WTC11 (cell line): Measurements from ENCODE around the gene MTCL1. TPM values are rescaled to one million over a fixed set of nuclear protein-coding genes. Genes with fewer than 3 reads are reported as not detected.

ENCODE experiments used
- ATAC-seq: fragments of 200-7000 bp; cut with Tn5 transposase; 2 replicates; pipeline ENCODE4 v1.10.0; 2021; ENCODE audit warnings: mild to moderate bottlenecking, moderate library complexity
- CTCF ChIA-PET: fragments of 300-600 bp; sonication (Branson Sonifier 250); formaldehyde crosslinking; loops from one replicate; lab custom pipeline; 2021; ENCODE audit warnings: antibody characterized with exemption; lab: Charles Lee
- POLR2A ChIA-PET: fragments of 350-600 bp; sonication (Branson Sonifier 250); formaldehyde crosslinking; loops from one replicate; lab custom pipeline; 2021; ENCODE audit warnings: antibody characterized with exemption; lab: Charles Lee
- DNase-seq: peaks from one replicate; pipeline ENCODE4 v3.0.0; 2021; ENCODE audit warnings: low spot score
- H3K27ac Mint-ChIP-seq: 2 replicates; pipeline ENCODE4 v1.8.0; 2021; ENCODE audit warnings: mixed read lengths
- H3K27me3 Mint-ChIP-seq: 2 replicates; pipeline ENCODE4 v1.8.0; 2021; ENCODE audit warnings: low read depth, mild to moderate bottlenecking, moderate library complexity, mixed read lengths
- H3K36me3 Mint-ChIP-seq: 2 replicates; pipeline ENCODE4 v1.8.0; 2021; ENCODE audit warnings: mixed read lengths
- H3K4me1 Mint-ChIP-seq: 2 replicates; pipeline ENCODE4 v1.8.0; 2022; ENCODE audit warnings: mixed read lengths
- H3K4me3 Mint-ChIP-seq: 2 replicates; pipeline ENCODE4 v1.8.0; 2021; ENCODE audit warnings: mild to moderate bottlenecking, moderate library complexity, mixed read lengths
- H3K9me3 Mint-ChIP-seq: 2 replicates; pipeline ENCODE4 v1.8.0; 2021; ENCODE audit warnings: mixed read lengths
- CBFB ChIP-seq: sonication (generic); formaldehyde crosslinking; IDR thresholded peaks from 2 replicates; pipeline ENCODE4 v1.8.1; 2022; ENCODE audit warnings: mild to moderate bottlenecking, low read depth, missing genetic modification reagents
- EMX1 ChIP-seq: fragments of 250-450 bp; sonication (Bioruptor Pico); IDR thresholded peaks from 2 replicates; pipeline ENCODE4 v1.8.0; 2021; ENCODE audit warnings: mild to moderate bottlenecking
- JAZF1 ChIP-seq: fragments of 250-450 bp; sonication (Bioruptor Pico); IDR thresholded peaks from 2 replicates; pipeline ENCODE4 v1.9.0; 2021; ENCODE audit warnings: moderate library complexity, mild to moderate bottlenecking, inconsistent platforms
- KAT7 ChIP-seq: sonication (generic); formaldehyde crosslinking; IDR thresholded peaks from 2 replicates; pipeline ENCODE4 v1.8.1; 2023; ENCODE audit warnings: missing genetic modification reagents, mild to moderate bottlenecking, borderline replicate concordance
- MXD4 ChIP-seq: fragments of 250-450 bp; sonication (Bioruptor Pico); IDR thresholded peaks from 2 replicates; pipeline ENCODE4 v1.8.0; 2021; ENCODE audit warnings: mild to moderate bottlenecking, moderate library complexity, borderline replicate concordance
- NFE2L1 ChIP-seq: sonication (generic); formaldehyde crosslinking; IDR thresholded peaks from 2 replicates; pipeline ENCODE4 v1.8.1; 2023; ENCODE audit warnings: missing genetic modification reagents
- NR1H2 ChIP-seq: sonication (generic); formaldehyde crosslinking; IDR thresholded peaks from 2 replicates; pipeline ENCODE4 v1.9.0; 2021; ENCODE audit warnings: mild to moderate bottlenecking, moderate library complexity, missing genetic modification reagents
- NR3C1 ChIP-seq: sonication (generic); formaldehyde crosslinking; conservative IDR thresholded peaks from 2 replicates; pipeline ENCODE4 v1.8.1; 2023; ENCODE audit warnings: low read depth, mild to moderate bottlenecking, missing genetic modification reagents
- PRRX2 ChIP-seq: fragments of 250-450 bp; sonication (Bioruptor Pico); IDR thresholded peaks from 2 replicates; pipeline ENCODE4 v1.8.0; 2021; ENCODE audit warnings: mild to moderate bottlenecking
- TCF7 ChIP-seq: sonication (generic); formaldehyde crosslinking; IDR thresholded peaks from 2 replicates; pipeline ENCODE4 v1.8.0; 2022; ENCODE audit warnings: mild to moderate bottlenecking, low read depth, missing genetic modification reagents, moderate library complexity
- ZNF138 ChIP-seq: sonication (generic); formaldehyde crosslinking; conservative IDR thresholded peaks from 2 replicates; pipeline ENCODE4 v1.8.1; 2022; ENCODE audit warnings: mild to moderate bottlenecking, moderate library complexity, missing genetic modification reagents
- ZNF263 ChIP-seq: sonication (generic); formaldehyde crosslinking; IDR thresholded peaks from 2 replicates; pipeline ENCODE4 v1.8.1; 2022; ENCODE audit warnings: low read depth, mild to moderate bottlenecking, moderate library complexity, missing genetic modification reagents
- ZNF317 ChIP-seq: sonication (generic); formaldehyde crosslinking; IDR thresholded peaks from 2 replicates; pipeline ENCODE4 v1.8.1; 2023; ENCODE audit warnings: low read depth, mild to moderate bottlenecking, moderate library complexity, missing genetic modification reagents, borderline replicate concordance
- ZNF396 ChIP-seq: fragments of 250-450 bp; sonication (Bioruptor Pico); IDR thresholded peaks from 2 replicates; pipeline ENCODE4 v1.8.0; 2021; ENCODE audit warnings: mild to moderate bottlenecking, moderate library complexity, borderline replicate concordance
- ZNF423 ChIP-seq: fragments of 250-450 bp; sonication (Bioruptor Pico); IDR thresholded peaks from 2 replicates; pipeline ENCODE4 v2.1.2; 2022; ENCODE audit warnings: mild to moderate bottlenecking, moderate library complexity
- ZNF671 ChIP-seq: fragments of 250-450 bp; sonication (Bioruptor Pico); IDR thresholded peaks from 2 replicates; pipeline ENCODE4 v1.8.0; 2021; ENCODE audit warnings: mild to moderate bottlenecking
- total RNA-seq: library from RNA; stranded (reverse); gene quantifications from 3 replicates; pipeline ENCODE4 v1.2.3, GENCODE V29; 2021
- TF ChIP-seq, protein P1 (sequence below): sonication (generic); formaldehyde crosslinking; IDR thresholded peaks from 2 replicates; pipeline ENCODE4 v1.8.1; 2022; ENCODE audit warnings: low read depth, missing genetic modification reagents, borderline replicate concordance
- TF ChIP-seq, protein P2 (sequence below): sonication (generic); formaldehyde crosslinking; IDR thresholded peaks from 2 replicates; pipeline ENCODE4 v1.8.1; 2022; ENCODE audit warnings: mild to moderate bottlenecking, moderate library complexity, missing genetic modification reagents
- TF ChIP-seq, protein P3 (sequence below): sonication (generic); formaldehyde crosslinking; IDR thresholded peaks from 2 replicates; pipeline ENCODE4 v1.8.0; 2022; ENCODE audit warnings: mild to moderate bottlenecking, missing genetic modification reagents
- TF ChIP-seq, protein P4 (sequence below): fragments of 250-450 bp; sonication (Bioruptor Pico); IDR thresholded peaks from 2 replicates; pipeline ENCODE4 v1.9.0; 2021; ENCODE audit warnings: mild to moderate bottlenecking
- TF ChIP-seq, protein P5 (sequence below): sonication (generic); formaldehyde crosslinking; conservative IDR thresholded peaks from 2 replicates; pipeline ENCODE4 v1.8.1; 2023; ENCODE audit warnings: mild to moderate bottlenecking, low read depth, missing genetic modification reagents, moderate library complexity

Gene MTCL1
- total RNA-seq, 1 experiment from 2014 or later: 64.3 TPM

DNA sequence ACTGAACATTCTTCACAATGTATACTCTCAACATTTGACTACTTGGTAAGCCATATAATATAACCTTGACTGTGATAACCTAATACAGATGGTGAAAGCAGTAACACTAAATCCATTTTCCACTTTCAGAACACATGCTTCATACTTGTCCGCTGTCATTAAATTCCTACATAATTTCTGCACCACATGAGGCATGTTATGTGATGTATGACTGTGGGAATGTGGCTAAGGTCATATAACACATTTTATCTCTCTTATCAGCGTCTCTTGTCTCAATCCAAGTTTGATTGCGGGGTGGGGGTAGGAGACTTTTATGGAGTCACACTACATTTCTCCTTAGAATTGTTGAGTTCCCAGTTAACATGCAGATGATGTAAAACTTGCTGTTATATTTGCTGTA is 110.9 kb downstream of the MTCL1 start (continued):
- TF ChIP-seq, protein P1, sequence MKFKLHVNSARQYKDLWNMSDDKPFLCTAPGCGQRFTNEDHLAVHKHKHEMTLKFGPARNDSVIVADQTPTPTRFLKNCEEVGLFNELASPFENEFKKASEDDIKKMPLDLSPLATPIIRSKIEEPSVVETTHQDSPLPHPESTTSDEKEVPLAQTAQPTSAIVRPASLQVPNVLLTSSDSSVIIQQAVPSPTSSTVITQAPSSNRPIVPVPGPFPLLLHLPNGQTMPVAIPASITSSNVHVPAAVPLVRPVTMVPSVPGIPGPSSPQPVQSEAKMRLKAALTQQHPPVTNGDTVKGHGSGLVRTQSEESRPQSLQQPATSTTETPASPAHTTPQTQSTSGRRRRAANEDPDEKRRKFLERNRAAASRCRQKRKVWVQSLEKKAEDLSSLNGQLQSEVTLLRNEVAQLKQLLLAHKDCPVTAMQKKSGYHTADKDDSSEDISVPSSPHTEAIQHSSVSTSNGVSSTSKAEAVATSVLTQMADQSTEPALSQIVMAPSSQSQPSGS: no peak
- TF ChIP-seq, protein P2, sequence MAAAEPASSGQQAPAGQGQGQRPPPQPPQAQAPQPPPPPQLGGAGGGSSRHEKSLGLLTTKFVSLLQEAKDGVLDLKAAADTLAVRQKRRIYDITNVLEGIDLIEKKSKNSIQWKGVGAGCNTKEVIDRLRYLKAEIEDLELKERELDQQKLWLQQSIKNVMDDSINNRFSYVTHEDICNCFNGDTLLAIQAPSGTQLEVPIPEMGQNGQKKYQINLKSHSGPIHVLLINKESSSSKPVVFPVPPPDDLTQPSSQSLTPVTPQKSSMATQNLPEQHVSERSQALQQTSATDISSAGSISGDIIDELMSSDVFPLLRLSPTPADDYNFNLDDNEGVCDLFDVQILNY (CRISPR knock-in tag): no peak
- TF ChIP-seq NR1H2: no peak
- TF ChIP-seq MXD4: no peak
- no peak for TF ChIP-seq TCF7 (CRISPR knock-in tag)
- no peak for TF ChIP-seq EMX1 (CRISPR knock-in tag)
- TF ChIP-seq, all 79 proteins: peak for 0

DNA sequence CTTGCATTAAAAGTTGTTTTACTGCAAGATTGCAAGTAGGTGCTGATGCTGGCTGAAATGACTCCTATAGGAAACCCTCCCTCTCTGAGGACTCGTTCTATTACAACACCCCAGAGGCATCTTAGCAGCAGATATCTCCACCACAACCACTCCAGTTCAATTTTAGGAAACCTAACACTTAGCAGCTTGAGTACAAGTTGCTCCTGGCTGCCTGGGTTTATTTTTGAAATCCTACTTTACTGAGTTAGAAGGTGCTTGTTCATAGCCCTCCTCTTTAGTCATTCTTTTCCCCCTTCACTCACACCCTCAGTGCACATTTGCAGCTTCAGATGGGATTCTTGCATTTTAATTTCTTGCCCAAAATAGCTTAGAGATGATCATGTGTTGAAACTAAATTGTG is 111.5 kb downstream of the MTCL1 start:
- Mint-ChIP-seq H3K4me1 (no peaks in the 10 kb centered on the region), H3K9me3 (no peaks in the 10 kb centered on the region), H3K36me3 (peaks cover 76% of the 10 kb centered on the region)
- DNase-seq (no peak), ATAC-seq (no peak)
- CTCF ChIA-PET: interaction anchor here (0.6 kb wide), 1 partner anchor 139 kb away, joined by 5 read pairs; no protein-coding TSS in a partner anchor
- TF ChIP-seq NFE2L1 (CRISPR knock-in tag): no peak
- no peak for TF ChIP-seq ZNF138 (CRISPR knock-in tag)
- no peak for TF ChIP-seq ZNF396 (CRISPR knock-in tag)
- TF ChIP-seq, protein P3, sequence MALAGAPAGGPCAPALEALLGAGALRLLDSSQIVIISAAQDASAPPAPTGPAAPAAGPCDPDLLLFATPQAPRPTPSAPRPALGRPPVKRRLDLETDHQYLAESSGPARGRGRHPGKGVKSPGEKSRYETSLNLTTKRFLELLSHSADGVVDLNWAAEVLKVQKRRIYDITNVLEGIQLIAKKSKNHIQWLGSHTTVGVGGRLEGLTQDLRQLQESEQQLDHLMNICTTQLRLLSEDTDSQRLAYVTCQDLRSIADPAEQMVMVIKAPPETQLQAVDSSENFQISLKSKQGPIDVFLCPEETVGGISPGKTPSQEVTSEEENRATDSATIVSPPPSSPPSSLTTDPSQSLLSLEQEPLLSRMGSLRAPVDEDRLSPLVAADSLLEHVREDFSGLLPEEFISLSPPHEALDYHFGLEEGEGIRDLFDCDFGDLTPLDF (CRISPR knock-in tag): no peak
- no peak for TF ChIP-seq NR1H2
- no peak for TF ChIP-seq PRRX2 (CRISPR knock-in tag)
- TF ChIP-seq, all 79 proteins: peak for 0
- Mint-ChIP-seq H3K27ac (no peak overlapping the region), H3K27me3 (no peaks in the 10 kb centered on the region), H3K4me3 (no peak overlapping the region)
- POLR2A ChIA-PET: no interaction called here

DNA sequence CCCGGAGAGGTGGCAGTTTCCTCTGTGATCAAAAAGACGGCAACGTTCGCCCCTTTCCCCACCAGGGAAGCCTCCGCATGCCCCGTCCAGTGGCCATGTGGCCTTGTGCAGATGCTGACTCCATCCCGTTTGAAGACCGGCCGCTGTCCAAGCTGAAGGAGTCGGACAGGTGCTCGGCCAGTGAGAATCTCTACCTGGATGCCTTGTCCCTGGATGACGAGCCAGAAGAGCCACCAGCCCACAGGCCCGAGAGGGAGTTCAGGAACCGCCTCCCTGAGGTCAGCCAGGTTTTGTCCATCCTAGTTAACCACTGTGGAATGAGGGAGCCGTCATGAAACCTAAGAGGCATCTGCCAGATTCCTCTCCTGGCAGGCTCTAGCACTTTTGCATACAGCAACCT is 113.6 kb downstream of the MTCL1 start:
- no peaks in the 10 kb centered on the region for H3K27me3 Mint-ChIP-seq
- H3K4me3 Mint-ChIP-seq: no peak overlapping the region
- H3K9me3 Mint-ChIP-seq: no peaks in the 10 kb centered on the region
- peaks cover 70% of the 10 kb centered on the region for H3K36me3 Mint-ChIP-seq
- POLR2A ChIA-PET: no interaction called here
- ATAC-seq (no peak), DNase-seq (no peak)
- TF ChIP-seq ZNF317: no peak
- no peak for TF ChIP-seq NR3C1 (CRISPR knock-in tag)
- TF ChIP-seq ZNF423 (CRISPR knock-in tag): no peak
- no peak for TF ChIP-seq ZNF263 (CRISPR knock-in tag)
- TF ChIP-seq CBFB (CRISPR knock-in tag): no peak
- no peak for TF ChIP-seq KAT7 (CRISPR knock-in tag)
- TF ChIP-seq, protein P4, sequence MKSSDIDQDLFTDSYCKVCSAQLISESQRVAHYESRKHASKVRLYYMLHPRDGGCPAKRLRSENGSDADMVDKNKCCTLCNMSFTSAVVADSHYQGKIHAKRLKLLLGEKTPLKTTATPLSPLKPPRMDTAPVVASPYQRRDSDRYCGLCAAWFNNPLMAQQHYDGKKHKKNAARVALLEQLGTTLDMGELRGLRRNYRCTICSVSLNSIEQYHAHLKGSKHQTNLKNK (CRISPR knock-in tag): no peak
- TF ChIP-seq ZNF671 (CRISPR knock-in tag): no peak
- no peak for TF ChIP-seq JAZF1 (CRISPR knock-in tag)
- TF ChIP-seq, protein P5, sequence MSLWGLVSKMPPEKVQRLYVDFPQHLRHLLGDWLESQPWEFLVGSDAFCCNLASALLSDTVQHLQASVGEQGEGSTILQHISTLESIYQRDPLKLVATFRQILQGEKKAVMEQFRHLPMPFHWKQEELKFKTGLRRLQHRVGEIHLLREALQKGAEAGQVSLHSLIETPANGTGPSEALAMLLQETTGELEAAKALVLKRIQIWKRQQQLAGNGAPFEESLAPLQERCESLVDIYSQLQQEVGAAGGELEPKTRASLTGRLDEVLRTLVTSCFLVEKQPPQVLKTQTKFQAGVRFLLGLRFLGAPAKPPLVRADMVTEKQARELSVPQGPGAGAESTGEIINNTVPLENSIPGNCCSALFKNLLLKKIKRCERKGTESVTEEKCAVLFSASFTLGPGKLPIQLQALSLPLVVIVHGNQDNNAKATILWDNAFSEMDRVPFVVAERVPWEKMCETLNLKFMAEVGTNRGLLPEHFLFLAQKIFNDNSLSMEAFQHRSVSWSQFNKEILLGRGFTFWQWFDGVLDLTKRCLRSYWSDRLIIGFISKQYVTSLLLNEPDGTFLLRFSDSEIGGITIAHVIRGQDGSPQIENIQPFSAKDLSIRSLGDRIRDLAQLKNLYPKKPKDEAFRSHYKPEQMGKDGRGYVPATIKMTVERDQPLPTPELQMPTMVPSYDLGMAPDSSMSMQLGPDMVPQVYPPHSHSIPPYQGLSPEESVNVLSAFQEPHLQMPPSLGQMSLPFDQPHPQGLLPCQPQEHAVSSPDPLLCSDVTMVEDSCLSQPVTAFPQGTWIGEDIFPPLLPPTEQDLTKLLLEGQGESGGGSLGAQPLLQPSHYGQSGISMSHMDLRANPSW (CRISPR knock-in tag): no peak
- no peak overlapping the region for H3K27ac Mint-ChIP-seq
- H3K4me1 Mint-ChIP-seq: no peaks in the 10 kb centered on the region
- CTCF ChIA-PET: no interaction called here
